GM11168 (cell line): ENCODE results near the gene TMEM51.

Experiments
- in situ Hi-C: fragments of 300-500 bp; cut with MboI; formaldehyde crosslinking; loops from one replicate; pipeline ENCODE4 v1.12.0; 2022; ENCODE audit warnings: low sequenced_read_pairs; ENCODE audit not compliant: unreplicated experiment

TMEM51 gene

GRCh38 chr1:15231714-15232201 lies 78.2 kb downstream of the TMEM51 start:
- in situ Hi-C loops = no loop called here

GRCh38 chr1:15233689-15234088 lies 80.1 kb downstream of the TMEM51 start:
- in situ Hi-C loops = no loop called here

GRCh38 chr1:15236321-15236721 lies 82.8 kb downstream of the TMEM51 start:
- in situ Hi-C loops = no loop called here

- in situ Hi-C loops = no loop called here
Measured at GRCh38 chr1:15236746-15237145, 83.2 kb downstream of the TMEM51 start.

- in situ Hi-C loops = no loop called here
Measured at GRCh38 chr1:15238789-15239188, 85.2 kb downstream of the TMEM51 start.

- in situ Hi-C loops = no loop called here
Measured at GRCh38 chr1:15242766-15243165, 89.2 kb downstream of the TMEM51 start.

GRCh38 chr1:15243275-15244043 lies 89.9 kb downstream of the TMEM51 start:
- in situ Hi-C loops = no loop called here

- in situ Hi-C loops = no loop called here
Measured at GRCh38 chr1:15244813-15245212, 91.3 kb downstream of the TMEM51 start.

GRCh38 chr1:15245593-15246360 lies 92.2 kb downstream of the TMEM51 start:
- in situ Hi-C loops = no loop called here

- in situ Hi-C loops = no loop called here
Measured at GRCh38 chr1:15246960-15247614, 93.5 kb downstream of the TMEM51 start, which contains the start of gene FHAD1. TSS of gene FHAD1 (plus strand) at chr1:15247223. CDS start at chr1:15251785, 4,562 bp downstream.

GRCh38 chr1:15248216-15248615 lies 94.7 kb downstream of the TMEM51 start:
- in situ Hi-C loops = no loop called here

GRCh38 chr1:15249081-15249480 lies 95.5 kb downstream of the TMEM51 start:
- in situ Hi-C loops = no loop called here

GRCh38 chr1:15251857-15252835 lies 98.6 kb downstream of the TMEM51 start:
- in situ Hi-C loops = loop anchor here (10.0 kb wide), 1 partner anchor 97 kb away; the partner anchor contains the start of gene TMEM51

GRCh38 chr1:15254559-15254958 lies 101.0 kb downstream of the TMEM51 start:
- in situ Hi-C loops = loop anchor here (10.0 kb wide), 1 partner anchor 100 kb away; the partner anchor contains the start of gene TMEM51

GRCh38 chr1:15255582-15256149 lies 102.1 kb downstream of the TMEM51 start:
- in situ Hi-C loops = loop anchor here (10.0 kb wide), 1 partner anchor 101 kb away; the partner anchor contains the start of gene TMEM51

- in situ Hi-C loops = loop anchor here (10.0 kb wide), 1 partner anchor 102 kb away; the partner anchor contains the start of gene TMEM51
Measured at GRCh38 chr1:15256584-15256983, 103.0 kb downstream of the TMEM51 start.

- in situ Hi-C loops = loop anchor here (10.0 kb wide), 1 partner anchor 103 kb away; the partner anchor contains the start of gene TMEM51
Measured at GRCh38 chr1:15257309-15257708, 103.8 kb downstream of the TMEM51 start.

- in situ Hi-C loops = loop anchor here (10.0 kb wide), 1 partner anchor 104 kb away; the partner anchor contains the start of gene TMEM51
Measured at GRCh38 chr1:15258833-15259621, 105.5 kb downstream of the TMEM51 start.
